ENCODE data around the gene RREB1.

The RREB1 gene

GRCh38 chr6:7200598-7201443, 93.1 kb downstream of the RREB1 start:
- no peak for DNase-seq (ENCODE audit: extremely low spot score)
- POLR2A ChIA-PET = no interaction called here
- CTCF ChIA-PET = no interaction called here
- TF ChIP-seq SUZ12 (IDR thresholded peaks at IDR 0.05) = no peak

- CTCF ChIA-PET = no interaction called here
- DNase-seq (ENCODE audit: extremely low spot score) = no peak
- POLR2A ChIA-PET = no interaction called here
- no peak for TF ChIP-seq ARNT (IDR thresholded peaks at IDR 0.05)
- TF ChIP-seq SP1 (IDR thresholded peaks at IDR 0.05) = no peak
- TF ChIP-seq ZNF384 (IDR thresholded peaks at IDR 0.05) = no peak
- TF ChIP-seq SUZ12 (IDR thresholded peaks at IDR 0.05) = no peak
- no peak for TF ChIP-seq FOXM1 (IDR thresholded peaks at IDR 0.05; ENCODE audit: borderline replicate concordance)
- no peak for TF ChIP-seq LEF1 (IDR thresholded peaks at IDR 0.05; ENCODE audit: borderline replicate concordance)
- no peak for TF ChIP-seq ELF4 (IDR thresholded peaks at IDR 0.05)
- no peak for TF ChIP-seq HDGF (IDR thresholded peaks at IDR 0.05; ENCODE audit: borderline replicate concordance)
- TF ChIP-seq TARDBP (IDR thresholded peaks at IDR 0.05) = no peak
- TF ChIP-seq CTBP1 (IDR thresholded peaks at IDR 0.05; ENCODE audit: borderline replicate concordance) = no peak
- TF ChIP-seq FOXK2 (IDR thresholded peaks at IDR 0.05) = no peak
- no peak for TF ChIP-seq PKNOX1 (IDR thresholded peaks at IDR 0.05)
- TF ChIP-seq NFRKB (IDR thresholded peaks at IDR 0.05) = no peak
- TF ChIP-seq BHLHE40 (IDR thresholded peaks at IDR 0.05; ENCODE audit: borderline replicate concordance) = no peak
- TF ChIP-seq L3MBTL2 (conservative IDR thresholded peaks at IDR 0.05) = no peak
- no peak for TF ChIP-seq FOXA1 (IDR thresholded peaks at IDR 0.05)
Observed at GRCh38 chr6:7201444-7201731, 93.6 kb downstream of the RREB1 start.

- POLR2A ChIA-PET = no interaction called here
- CTCF ChIA-PET = no interaction called here
- TF ChIP-seq FOXA1 (IDR thresholded peaks at IDR 0.05) (no peak), ZNF384 (IDR thresholded peaks at IDR 0.05) (no peak), NFRKB (IDR thresholded peaks at IDR 0.05) (no peak), TARDBP (IDR thresholded peaks at IDR 0.05) (no peak), ARNT (IDR thresholded peaks at IDR 0.05) (no peak), BHLHE40 (IDR thresholded peaks at IDR 0.05; ENCODE audit: borderline replicate concordance) (no peak), FOXM1 (IDR thresholded peaks at IDR 0.05; ENCODE audit: borderline replicate concordance) (no peak), HDGF (IDR thresholded peaks at IDR 0.05; ENCODE audit: borderline replicate concordance) (no peak), LEF1 (IDR thresholded peaks at IDR 0.05; ENCODE audit: borderline replicate concordance) (no peak), PKNOX1 (IDR thresholded peaks at IDR 0.05) (no peak), ELF4 (IDR thresholded peaks at IDR 0.05) (no peak), SUZ12 (IDR thresholded peaks at IDR 0.05) (no peak), CTBP1 (IDR thresholded peaks at IDR 0.05; ENCODE audit: borderline replicate concordance) (no peak), L3MBTL2 (conservative IDR thresholded peaks at IDR 0.05) (no peak), SP1 (IDR thresholded peaks at IDR 0.05) (no peak)
- DNase-seq (ENCODE audit: extremely low spot score) = no peak
Observed at GRCh38 chr6:7201732-7202541, 94.2 kb downstream of the RREB1 start.

- CTCF ChIA-PET = no interaction called here
- TF ChIP-seq TARDBP (IDR thresholded peaks at IDR 0.05) (no peak), PKNOX1 (IDR thresholded peaks at IDR 0.05) (no peak), LEF1 (IDR thresholded peaks at IDR 0.05; ENCODE audit: borderline replicate concordance) (no peak), FOXM1 (IDR thresholded peaks at IDR 0.05; ENCODE audit: borderline replicate concordance) (no peak), SP1 (IDR thresholded peaks at IDR 0.05) (no peak)
- no peak for DNase-seq (ENCODE audit: extremely low spot score)
- POLR2A ChIA-PET = no interaction called here
Observed at GRCh38 chr6:7202950-7203349, 95.2 kb downstream of the RREB1 start.

- no peak for DNase-seq (ENCODE audit: extremely low spot score)
- CTCF ChIA-PET = no interaction called here
- POLR2A ChIA-PET = no interaction called here
- no peak for TF ChIP-seq SUZ12 (IDR thresholded peaks at IDR 0.05)
- no peak for TF ChIP-seq FOXK2 (IDR thresholded peaks at IDR 0.05)
- TF ChIP-seq ZNF384 (IDR thresholded peaks at IDR 0.05) = no peak
- no peak for TF ChIP-seq NFRKB (IDR thresholded peaks at IDR 0.05)
- no peak for TF ChIP-seq ARNT (IDR thresholded peaks at IDR 0.05)
- no peak for TF ChIP-seq BHLHE40 (IDR thresholded peaks at IDR 0.05; ENCODE audit: borderline replicate concordance)
- no peak for TF ChIP-seq L3MBTL2 (conservative IDR thresholded peaks at IDR 0.05)
Observed at GRCh38 chr6:7203939-7204338, 96.2 kb downstream of the RREB1 start.

- ChIA-PET POLR2A (no interaction called here), CTCF (no interaction called here)
- TF ChIP-seq ARNT (IDR thresholded peaks at IDR 0.05) (no peak), FOXK2 (IDR thresholded peaks at IDR 0.05) (no peak), PKNOX1 (IDR thresholded peaks at IDR 0.05) (no peak), NFRKB (IDR thresholded peaks at IDR 0.05) (no peak), L3MBTL2 (conservative IDR thresholded peaks at IDR 0.05) (no peak), SUZ12 (IDR thresholded peaks at IDR 0.05) (no peak), CTBP1 (IDR thresholded peaks at IDR 0.05; ENCODE audit: borderline replicate concordance) (no peak), ZNF384 (IDR thresholded peaks at IDR 0.05) (no peak), HDGF (IDR thresholded peaks at IDR 0.05; ENCODE audit: borderline replicate concordance) (no peak), LEF1 (IDR thresholded peaks at IDR 0.05; ENCODE audit: borderline replicate concordance) (no peak), TARDBP (IDR thresholded peaks at IDR 0.05) (no peak), BHLHE40 (IDR thresholded peaks at IDR 0.05; ENCODE audit: borderline replicate concordance) (no peak), FOXA1 (IDR thresholded peaks at IDR 0.05) (no peak), FOXM1 (IDR thresholded peaks at IDR 0.05; ENCODE audit: borderline replicate concordance) (no peak), ELF4 (IDR thresholded peaks at IDR 0.05) (no peak)
- no peak for DNase-seq (ENCODE audit: extremely low spot score)
Observed at GRCh38 chr6:7204726-7205125, 97.0 kb downstream of the RREB1 start.
